ENCODE measurements around the gene TMC8.

TMC8 gene

GRCh38 chr17:78180083-78180482 lies 49.5 kb downstream of the TMC8 start:
- no peak for DNase-seq (ENCODE audit: low read depth in 2 of 2)

GRCh38 chr17:78180508-78180907 lies 49.9 kb downstream of the TMC8 start:
- no peak for DNase-seq (ENCODE audit: low read depth in 2 of 2)

- no peak for DNase-seq (ENCODE audit: low read depth in 2 of 2)
These were observed 51.9 kb downstream of the TMC8 start for GRCh38 chr17:78182504-78182903.

- no peak for DNase-seq (ENCODE audit: low read depth in 2 of 2)
These were observed 53.3 kb downstream of the TMC8 start for GRCh38 chr17:78183916-78184315.

- DNase-seq (ENCODE audit: low read depth in 2 of 2) = no peak
These were observed 53.8 kb downstream of the TMC8 start for GRCh38 chr17:78184351-78184750.

- no peak for DNase-seq (ENCODE audit: low read depth in 2 of 2)
These were observed 54.3 kb downstream of the TMC8 start for GRCh38 chr17:78184868-78185267.

GRCh38 chr17:78185981-78186691 lies 55.6 kb downstream of the TMC8 start:
- DNase-seq (ENCODE audit: low read depth in 2 of 2) = no peak

GRCh38 chr17:78186692-78187595 lies 56.4 kb downstream of the TMC8 start, which contains the start of the genes AFMID and TK1:
Gene AFMID, plus strand, starts transcription at chr17:78187362. Its CDS starts 9 bp downstream, at chr17:78187371.
Gene TK1, minus strand, starts transcription at chr17:78187052. Its CDS starts 58 bp downstream, at chr17:78186994.
- DNase-seq (ENCODE audit: low read depth in 2 of 2) = peak; percentile 81 to 97

All from stimulated activated CD4-positive, alpha-beta T cell treated with anti-CD3 and anti-CD28 coated beads, Interleukin-12 subunit alpha, Interleukin-12 subunit beta, amount 100 ng/mL, for 24 hours (primary cell).